ENCODE measurements around the gene TRIO.

TRIO gene

DNA sequence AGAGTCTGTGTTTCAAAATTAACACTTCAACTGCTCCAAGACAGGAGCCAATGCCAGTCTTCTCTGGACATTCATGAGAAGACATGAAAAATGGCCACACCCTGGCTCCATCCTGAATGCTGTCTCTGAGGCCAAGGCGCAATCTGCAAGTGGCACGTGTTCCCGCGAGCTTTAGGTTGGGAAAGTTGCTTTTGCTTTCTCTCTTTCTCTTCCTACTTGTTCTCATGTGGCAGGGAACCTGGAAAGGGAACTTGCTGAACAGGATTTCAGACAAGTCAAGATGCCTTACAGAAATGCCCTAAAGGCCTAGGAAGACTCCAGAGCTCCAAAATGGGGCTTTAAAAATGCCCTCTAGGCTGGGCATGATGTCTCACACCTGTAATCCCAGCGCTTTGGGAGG, 346.5 kb downstream of the TRIO start:
- H3K18ac ChIP-seq (ENCODE audit: low read length): no peak overlapping the region
- peaks cover 0 to 2% of the 10 kb centered on the region in 2 donors for H3K9me3 ChIP-seq (replicated peaks in 1 of 2; ENCODE audit: control insufficient read depth in 2 of 2, insufficient read depth in 1 of 2, low read depth in 1 of 2, low read length in 2 of 2)
- H3K27me3 ChIP-seq (ENCODE audit: control insufficient read depth in 3 of 3, insufficient read depth in 3 of 3, low read depth in 1 of 3, low read length in 3 of 3): no peaks in the 10 kb centered on the region
- no peak overlapping the region for H2BK120ac ChIP-seq (ENCODE audit: low read depth, low read length)
- no peak overlapping the region for H2BK5ac ChIP-seq (ENCODE audit: low read length)
- H4K91ac ChIP-seq (ENCODE audit: low read depth, low read length, poor library complexity): no peak overlapping the region
- no peak overlapping the region for H3K9ac ChIP-seq (ENCODE audit: low read depth, low read length, poor library complexity)
- no peak overlapping the region for H2BK12ac ChIP-seq (ENCODE audit: low read length)
- no peak for DNase-seq (ENCODE audit: low spot score)
- no peak overlapping the region for H3K4ac ChIP-seq (ENCODE audit: low read length)
- H3K27ac ChIP-seq (replicated peaks; ENCODE audit: low read length): no peak overlapping the region
- no peak overlapping the region for H2BK15ac ChIP-seq (ENCODE audit: low read length)
- peaks cover 42 to 93% of the 10 kb centered on the region in 2 donors for H3K36me3 ChIP-seq (replicated peaks in 1 of 2; ENCODE audit: control insufficient read depth in 2 of 2, insufficient read depth in 2 of 2, low read length in 2 of 2)
- no peak overlapping the region for H4K8ac ChIP-seq (ENCODE audit: low read depth, low read length)
- H3K4me3 ChIP-seq (ENCODE audit: low read length in 2 of 2): no peak overlapping the region
- no peak overlapping the region for H3K14ac ChIP-seq (ENCODE audit: low read length)
- no CpG with 5 or more reads among the region's 5 CpGs for WGBS, 2 donors (ENCODE audit: extremely low coverage in 2 of 2, insufficient read length in 2 of 2, insufficient replicate concordance in 1 of 2)
- no peaks in the 10 kb centered on the region for H3K4me1 ChIP-seq (ENCODE audit: control insufficient read depth in 2 of 2, insufficient read depth in 1 of 2, low read depth in 1 of 2, low read length in 2 of 2)
- H2AFZ ChIP-seq (ENCODE audit: low read length): no peak overlapping the region
- no peak overlapping the region for H3K4me2 ChIP-seq (ENCODE audit: insufficient read depth, low read length, poor library complexity, severe bottlenecking)
- no peak overlapping the region for H3K23ac ChIP-seq (ENCODE audit: low read depth, low read length, poor library complexity)
- H2AK5ac ChIP-seq (ENCODE audit: low read depth, low read length): no peak overlapping the region
- peaks cover 3% of the 10 kb centered on the region for H3K79me1 ChIP-seq (ENCODE audit: low read depth, low read length)

DNA sequence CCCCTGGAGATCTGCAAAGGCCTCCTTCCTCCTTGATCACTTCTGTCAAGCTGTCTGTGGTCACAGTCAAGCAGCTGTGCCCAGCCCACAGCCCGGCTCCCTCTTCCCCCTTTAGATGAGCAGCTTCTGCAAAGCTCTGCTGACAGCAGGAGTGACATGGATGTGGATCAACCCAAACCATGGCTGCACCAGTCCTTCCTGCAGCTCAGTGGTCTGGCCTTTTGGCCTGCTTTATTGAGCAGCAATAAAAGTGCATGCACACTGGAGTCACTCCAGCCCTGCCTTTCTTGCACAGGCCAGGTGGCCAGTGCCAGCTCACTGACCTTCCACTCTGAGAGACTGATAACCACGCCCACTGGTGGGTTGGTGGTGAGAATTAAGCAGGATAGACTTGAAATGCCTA, 347.2 kb downstream of the TRIO start:
- Histone ChIP-seq H3K9ac (ENCODE audit: low read depth, low read length, poor library complexity) (no peak overlapping the region), H3K14ac (ENCODE audit: low read length) (no peak overlapping the region), H3K4me2 (ENCODE audit: insufficient read depth, low read length, poor library complexity, severe bottlenecking) (no peak overlapping the region), H2BK15ac (ENCODE audit: low read length) (no peak overlapping the region), H2AK5ac (ENCODE audit: low read depth, low read length) (no peak overlapping the region), H4K91ac (ENCODE audit: low read depth, low read length, poor library complexity) (no peak overlapping the region), H3K4me3 (ENCODE audit: low read length in 2 of 2) (no peak overlapping the region), H2BK5ac (ENCODE audit: low read length) (no peak overlapping the region), H3K79me1 (ENCODE audit: low read depth, low read length) (peaks cover 3% of the 10 kb centered on the region), H3K4ac (ENCODE audit: low read length) (no peak overlapping the region), H2BK120ac (ENCODE audit: low read depth, low read length) (no peak overlapping the region), H3K27ac (replicated peaks; ENCODE audit: low read length) (no peak overlapping the region), H3K36me3 (replicated peaks in 1 of 2; ENCODE audit: control insufficient read depth in 2 of 2, insufficient read depth in 2 of 2, low read length in 2 of 2) (peaks cover 39 to 93% of the 10 kb centered on the region in 2 donors), H3K23ac (ENCODE audit: low read depth, low read length, poor library complexity) (no peak overlapping the region), H3K27me3 (ENCODE audit: control insufficient read depth in 3 of 3, insufficient read depth in 3 of 3, low read depth in 1 of 3, low read length in 3 of 3) (no peaks in the 10 kb centered on the region), H4K8ac (ENCODE audit: low read depth, low read length) (no peak overlapping the region), H3K9me3 (replicated peaks in 1 of 2; ENCODE audit: control insufficient read depth in 2 of 2, insufficient read depth in 1 of 2, low read depth in 1 of 2, low read length in 2 of 2) (peaks cover 0 to 2% of the 10 kb centered on the region in 2 donors), H3K18ac (ENCODE audit: low read length) (no peak overlapping the region), H2AFZ (ENCODE audit: low read length) (no peak overlapping the region), H3K4me1 (ENCODE audit: control insufficient read depth in 2 of 2, insufficient read depth in 1 of 2, low read depth in 1 of 2, low read length in 2 of 2) (no peaks in the 10 kb centered on the region), H2BK12ac (ENCODE audit: low read length) (no peak overlapping the region)
- no CpG with 5 or more reads among the region's 2 CpGs for WGBS, 2 donors (ENCODE audit: extremely low coverage in 2 of 2, insufficient read length in 2 of 2, insufficient replicate concordance in 1 of 2)
- no peak for DNase-seq (ENCODE audit: low spot score)

DNA sequence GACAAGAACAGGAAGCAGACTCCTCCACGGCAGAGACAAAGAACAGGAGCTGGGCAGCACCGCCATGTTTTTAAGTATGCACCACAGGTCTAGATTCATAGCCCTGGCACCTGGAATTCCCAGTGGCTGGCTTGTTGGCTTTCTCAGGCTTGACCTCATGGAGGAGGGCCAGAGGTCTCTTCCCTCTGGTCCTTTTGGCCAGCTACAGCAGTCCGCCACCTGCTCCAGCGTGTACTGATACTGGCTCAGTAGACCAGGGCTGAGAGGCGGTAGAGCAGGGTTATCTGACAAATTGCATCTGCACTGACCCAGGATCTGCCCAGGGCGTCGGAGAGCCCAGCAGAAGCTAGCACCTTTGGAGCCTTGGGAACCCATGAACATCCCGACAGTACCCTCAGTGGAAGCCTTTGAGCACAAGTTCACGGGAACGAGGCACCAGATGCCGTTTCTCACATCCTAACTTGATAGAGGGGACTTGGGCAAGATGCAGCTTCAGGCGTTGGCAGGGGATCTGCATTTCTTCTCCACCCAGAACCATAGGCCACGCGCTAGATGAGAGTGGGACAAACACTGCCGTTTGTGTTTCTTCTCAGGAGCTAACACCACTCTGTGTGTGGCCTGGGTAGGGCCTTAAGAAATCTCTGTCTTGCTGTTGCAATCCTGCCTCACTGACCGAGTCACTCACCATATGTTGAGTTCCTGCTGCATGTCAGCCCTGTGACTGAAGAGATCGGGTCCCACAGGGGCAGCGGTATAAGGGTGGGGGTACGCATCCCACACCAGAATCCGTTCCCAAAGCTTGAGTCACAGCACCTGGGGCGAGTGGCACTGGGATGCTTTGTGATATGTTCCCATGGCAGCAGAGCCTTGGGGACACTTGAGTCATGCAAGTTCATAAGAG, 348.1 kb downstream of the TRIO start:
- Histone ChIP-seq H4K91ac (ENCODE audit: low read depth, low read length, poor library complexity) (no peak overlapping the region), H3K18ac (ENCODE audit: low read length) (no peak overlapping the region), H3K79me1 (ENCODE audit: low read depth, low read length) (peaks cover 3% of the 10 kb centered on the region), H3K36me3 (replicated peaks in 1 of 2; ENCODE audit: control insufficient read depth in 2 of 2, insufficient read depth in 2 of 2, low read length in 2 of 2) (peaks cover 37 to 92% of the 10 kb centered on the region in 2 donors), H3K4me1 (ENCODE audit: control insufficient read depth in 2 of 2, insufficient read depth in 1 of 2, low read depth in 1 of 2, low read length in 2 of 2) (no peaks in the 10 kb centered on the region), H2BK15ac (ENCODE audit: low read length) (no peak overlapping the region), H2BK120ac (ENCODE audit: low read depth, low read length) (no peak overlapping the region), H2AK5ac (ENCODE audit: low read depth, low read length) (no peak overlapping the region), H3K4me2 (ENCODE audit: insufficient read depth, low read length, poor library complexity, severe bottlenecking) (no peak overlapping the region), H3K4ac (ENCODE audit: low read length) (no peak overlapping the region), H3K4me3 (ENCODE audit: low read length in 2 of 2) (peak overlapping the region in 1 of 2 donors; percentile 56), H3K23ac (ENCODE audit: low read depth, low read length, poor library complexity) (peak overlapping the region; percentile 61), H3K9ac (ENCODE audit: low read depth, low read length, poor library complexity) (no peak overlapping the region), H3K27ac (replicated peaks; ENCODE audit: low read length) (no peak overlapping the region), H4K8ac (ENCODE audit: low read depth, low read length) (no peak overlapping the region), H3K14ac (ENCODE audit: low read length) (peak overlapping the region; percentile 73), H3K9me3 (replicated peaks in 1 of 2; ENCODE audit: control insufficient read depth in 2 of 2, insufficient read depth in 1 of 2, low read depth in 1 of 2, low read length in 2 of 2) (peaks cover 0 to 2% of the 10 kb centered on the region in 2 donors), H2BK12ac (ENCODE audit: low read length) (no peak overlapping the region), H2BK5ac (ENCODE audit: low read length) (no peak overlapping the region), H2AFZ (ENCODE audit: low read length) (no peak overlapping the region), H3K27me3 (ENCODE audit: control insufficient read depth in 3 of 3, insufficient read depth in 3 of 3, low read depth in 1 of 3, low read length in 3 of 3) (no peaks in the 10 kb centered on the region)
- no CpG with 5 or more reads among the region's 21 CpGs for WGBS, 2 donors (ENCODE audit: extremely low coverage in 2 of 2, insufficient read length in 2 of 2, insufficient replicate concordance in 1 of 2)
- no peak for DNase-seq (ENCODE audit: low spot score)

DNA sequence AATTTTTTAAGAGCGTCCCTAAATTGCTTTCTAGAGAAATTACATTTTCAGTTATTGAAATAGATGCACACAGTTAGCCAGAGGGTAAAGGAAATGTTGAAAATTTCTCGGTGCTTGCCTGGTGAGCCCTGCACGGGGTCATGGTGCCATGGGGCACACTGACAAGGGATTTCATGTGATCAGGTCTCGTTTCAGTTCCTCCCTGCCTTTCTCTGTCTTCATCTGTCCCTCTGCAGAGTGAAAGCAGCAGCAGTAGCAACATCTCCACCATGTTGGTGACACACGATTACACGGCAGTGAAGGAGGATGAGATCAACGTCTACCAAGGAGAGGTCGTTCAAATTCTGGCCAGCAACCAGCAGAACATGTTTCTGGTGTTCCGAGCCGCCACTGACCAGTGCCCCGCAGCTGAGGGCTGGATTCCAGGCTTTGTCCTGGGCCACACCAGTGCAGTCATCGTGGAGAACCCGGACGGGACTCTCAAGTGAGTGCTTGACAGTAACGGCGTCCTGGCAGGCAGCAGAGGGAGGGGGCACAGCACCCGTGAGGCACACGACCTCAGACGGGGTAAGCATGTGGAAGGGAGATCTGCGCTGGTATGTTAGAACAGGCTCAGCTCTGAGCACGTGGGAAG, 349.3 kb downstream of the TRIO start:
- no peak overlapping the region for H3K9ac ChIP-seq (ENCODE audit: low read depth, low read length, poor library complexity)
- no peak overlapping the region for H2AFZ ChIP-seq (ENCODE audit: low read length)
- H3K9me3 ChIP-seq (replicated peaks in 1 of 2; ENCODE audit: control insufficient read depth in 2 of 2, insufficient read depth in 1 of 2, low read depth in 1 of 2, low read length in 2 of 2): peaks cover 0 to 2% of the 10 kb centered on the region in 2 donors
- no peaks in the 10 kb centered on the region for H3K27me3 ChIP-seq (ENCODE audit: control insufficient read depth in 3 of 3, insufficient read depth in 3 of 3, low read depth in 1 of 3, low read length in 3 of 3)
- no peak overlapping the region for H2BK120ac ChIP-seq (ENCODE audit: low read depth, low read length)
- no peak overlapping the region for H3K4me2 ChIP-seq (ENCODE audit: insufficient read depth, low read length, poor library complexity, severe bottlenecking)
- H3K18ac ChIP-seq (ENCODE audit: low read length): no peak overlapping the region
- no peak for DNase-seq (ENCODE audit: low spot score)
- H3K4ac ChIP-seq (ENCODE audit: low read length): no peak overlapping the region
- H2BK15ac ChIP-seq (ENCODE audit: low read length): no peak overlapping the region
- peak overlapping the region; percentile 23 for H3K23ac ChIP-seq (ENCODE audit: low read depth, low read length, poor library complexity)
- H4K91ac ChIP-seq (ENCODE audit: low read depth, low read length, poor library complexity): no peak overlapping the region
- peaks cover 3% of the 10 kb centered on the region for H3K79me1 ChIP-seq (ENCODE audit: low read depth, low read length)
- H3K27ac ChIP-seq (replicated peaks; ENCODE audit: low read length): no peak overlapping the region
- no peak overlapping the region for H2BK5ac ChIP-seq (ENCODE audit: low read length)
- no peak overlapping the region for H2BK12ac ChIP-seq (ENCODE audit: low read length)
- H3K14ac ChIP-seq (ENCODE audit: low read length): peak overlapping the region; percentile 32
- no peak overlapping the region for H2AK5ac ChIP-seq (ENCODE audit: low read depth, low read length)
- peaks cover 32 to 94% of the 10 kb centered on the region in 2 donors for H3K36me3 ChIP-seq (replicated peaks in 1 of 2; ENCODE audit: control insufficient read depth in 2 of 2, insufficient read depth in 2 of 2, low read length in 2 of 2)
- H4K8ac ChIP-seq (ENCODE audit: low read depth, low read length): no peak overlapping the region
- no CpG with 5 or more reads among the region's 21 CpGs for WGBS, 2 donors (ENCODE audit: extremely low coverage in 2 of 2, insufficient read length in 2 of 2, insufficient replicate concordance in 1 of 2)
- no peaks in the 10 kb centered on the region for H3K4me1 ChIP-seq (ENCODE audit: control insufficient read depth in 2 of 2, insufficient read depth in 1 of 2, low read depth in 1 of 2, low read length in 2 of 2)
- no peak overlapping the region for H3K4me3 ChIP-seq (ENCODE audit: low read length in 2 of 2)

All from neuronal stem cell (in vitro differentiated cells).